Measurements from ENCODE around the gene ZC3H4. TPM values are rescaled to one million over a fixed set of nuclear protein-coding genes. Genes with fewer than 3 reads are reported as not detected.

The ZC3H4 gene
- total RNA-seq, 4 donors from 2014 or later, result 25.5 to 40.4 (median 34.2) TPM

DNA sequence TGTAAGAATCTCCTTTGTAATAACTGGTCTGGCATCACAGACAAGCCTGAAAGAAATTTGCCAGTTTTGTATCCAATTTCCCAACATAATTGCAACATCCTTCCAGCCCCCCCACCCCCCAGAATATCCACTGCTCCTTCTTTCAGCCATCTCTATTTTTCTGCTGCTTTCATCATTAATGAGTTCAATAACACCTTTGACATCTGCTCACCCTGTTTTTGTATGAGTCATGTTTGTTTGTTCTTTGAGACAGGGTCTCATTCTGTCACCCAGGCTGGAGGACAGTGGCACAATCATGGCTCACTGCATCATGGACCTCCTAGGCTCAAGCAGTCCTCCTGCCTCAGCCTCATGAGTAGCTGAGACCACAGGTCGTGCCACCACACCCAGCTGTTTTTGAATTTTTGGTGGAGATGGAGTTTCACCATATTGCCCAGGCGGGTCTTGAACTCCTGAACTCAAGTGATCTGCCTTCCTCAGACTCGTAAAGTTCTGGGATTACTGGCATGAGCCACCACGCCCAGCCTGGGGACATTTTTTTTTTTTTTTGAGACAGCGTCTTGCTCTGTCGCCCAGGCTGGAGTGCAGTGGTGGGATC, 7.0 kb upstream of the ZC3H4 start:
- no peaks in the 10 kb centered on the region for H3K27me3 ChIP-seq
- H3K4me3 ChIP-seq, result no peak overlapping the region
- TF ChIP-seq POLR2A (IDR thresholded peaks at IDR 0.05), result no peak
- TF ChIP-seq, protein P1, sequence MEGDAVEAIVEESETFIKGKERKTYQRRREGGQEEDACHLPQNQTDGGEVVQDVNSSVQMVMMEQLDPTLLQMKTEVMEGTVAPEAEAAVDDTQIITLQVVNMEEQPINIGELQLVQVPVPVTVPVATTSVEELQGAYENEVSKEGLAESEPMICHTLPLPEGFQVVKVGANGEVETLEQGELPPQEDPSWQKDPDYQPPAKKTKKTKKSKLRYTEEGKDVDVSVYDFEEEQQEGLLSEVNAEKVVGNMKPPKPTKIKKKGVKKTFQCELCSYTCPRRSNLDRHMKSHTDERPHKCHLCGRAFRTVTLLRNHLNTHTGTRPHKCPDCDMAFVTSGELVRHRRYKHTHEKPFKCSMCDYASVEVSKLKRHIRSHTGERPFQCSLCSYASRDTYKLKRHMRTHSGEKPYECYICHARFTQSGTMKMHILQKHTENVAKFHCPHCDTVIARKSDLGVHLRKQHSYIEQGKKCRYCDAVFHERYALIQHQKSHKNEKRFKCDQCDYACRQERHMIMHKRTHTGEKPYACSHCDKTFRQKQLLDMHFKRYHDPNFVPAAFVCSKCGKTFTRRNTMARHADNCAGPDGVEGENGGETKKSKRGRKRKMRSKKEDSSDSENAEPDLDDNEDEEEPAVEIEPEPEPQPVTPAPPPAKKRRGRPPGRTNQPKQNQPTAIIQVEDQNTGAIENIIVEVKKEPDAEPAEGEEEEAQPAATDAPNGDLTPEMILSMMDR (IDR thresholded peaks at IDR 0.05), result no peak
- no peak for TF ChIP-seq EP300 (IDR thresholded peaks at IDR 0.05)
- no peaks in the 10 kb centered on the region for H3K36me3 ChIP-seq
- 87 to 89% methylated on average over 5 to 6 of the region's 6 CpGs for WGBS, 2 donors
- DNase-seq (ENCODE audit: low spot score in 2 of 2), result no peak
- H3K27ac ChIP-seq, result no peak overlapping the region
- peaks cover 0 to 7% (median 0%) of the 10 kb centered on the region in 4 donors for H3K4me1 ChIP-seq
- H3K9me3 ChIP-seq, result no peaks in the 10 kb centered on the region

DNA sequence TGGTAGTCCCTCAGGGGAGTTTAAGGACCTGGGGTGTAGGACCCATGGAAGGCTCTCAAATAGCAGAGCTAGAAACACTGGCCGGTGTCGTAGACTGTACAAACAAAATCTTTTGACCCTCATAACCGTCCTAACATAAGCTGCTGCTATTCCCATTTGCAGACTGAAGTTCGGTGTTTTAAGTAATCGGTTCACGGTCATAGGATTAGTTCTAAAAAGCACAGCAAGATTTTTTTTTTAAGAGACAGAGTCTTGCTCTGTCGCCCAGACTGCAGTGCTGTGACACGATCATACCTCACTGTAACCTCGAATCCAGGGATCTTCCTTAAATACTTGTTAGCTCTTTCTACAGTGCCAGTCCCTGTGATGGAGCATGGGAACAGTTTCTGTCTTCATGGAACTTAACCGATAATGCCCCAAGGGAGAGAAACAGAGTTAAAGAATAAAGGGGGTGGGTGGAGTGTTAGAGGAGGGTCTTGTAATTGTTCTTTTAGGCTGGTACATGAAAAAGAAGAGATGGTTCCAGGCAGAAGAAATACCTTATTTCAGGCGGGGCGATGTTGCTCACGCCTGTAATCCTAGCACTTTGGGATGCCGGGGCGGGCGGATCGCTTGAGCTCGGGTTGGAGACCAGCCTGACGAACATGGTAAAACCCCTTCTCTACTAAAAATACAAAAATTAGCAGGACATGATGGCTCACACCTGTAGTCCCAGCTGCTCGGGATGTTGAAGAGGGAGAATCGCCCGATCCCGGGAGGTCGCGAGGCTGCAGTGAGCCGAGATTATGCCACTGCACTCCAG, 475 bp upstream of the ZC3H4 start:
- Histone ChIP-seq H3K4me3 (peak overlapping the region; percentile 74 to 98 (median 78)), H3K4me1 (peaks cover 0 to 23% (median 12%) of the 10 kb centered on the region in 4 donors), H3K27ac (peak overlapping the region; percentile 100), H3K36me3 (no peaks in the 10 kb centered on the region), H3K27me3 (no peaks in the 10 kb centered on the region), H3K9me3 (no peaks in the 10 kb centered on the region)
- TF ChIP-seq EP300 (IDR thresholded peaks at IDR 0.05) (no peak), POLR2A (IDR thresholded peaks at IDR 0.05) (no peak)
- TF ChIP-seq, protein P1 (IDR thresholded peaks at IDR 0.05), result no peak
- DNase-seq (ENCODE audit: low spot score in 2 of 2), result no peak
- 58 to 59% methylated on average over 26 of the region's 26 CpGs for WGBS, 2 donors

DNA sequence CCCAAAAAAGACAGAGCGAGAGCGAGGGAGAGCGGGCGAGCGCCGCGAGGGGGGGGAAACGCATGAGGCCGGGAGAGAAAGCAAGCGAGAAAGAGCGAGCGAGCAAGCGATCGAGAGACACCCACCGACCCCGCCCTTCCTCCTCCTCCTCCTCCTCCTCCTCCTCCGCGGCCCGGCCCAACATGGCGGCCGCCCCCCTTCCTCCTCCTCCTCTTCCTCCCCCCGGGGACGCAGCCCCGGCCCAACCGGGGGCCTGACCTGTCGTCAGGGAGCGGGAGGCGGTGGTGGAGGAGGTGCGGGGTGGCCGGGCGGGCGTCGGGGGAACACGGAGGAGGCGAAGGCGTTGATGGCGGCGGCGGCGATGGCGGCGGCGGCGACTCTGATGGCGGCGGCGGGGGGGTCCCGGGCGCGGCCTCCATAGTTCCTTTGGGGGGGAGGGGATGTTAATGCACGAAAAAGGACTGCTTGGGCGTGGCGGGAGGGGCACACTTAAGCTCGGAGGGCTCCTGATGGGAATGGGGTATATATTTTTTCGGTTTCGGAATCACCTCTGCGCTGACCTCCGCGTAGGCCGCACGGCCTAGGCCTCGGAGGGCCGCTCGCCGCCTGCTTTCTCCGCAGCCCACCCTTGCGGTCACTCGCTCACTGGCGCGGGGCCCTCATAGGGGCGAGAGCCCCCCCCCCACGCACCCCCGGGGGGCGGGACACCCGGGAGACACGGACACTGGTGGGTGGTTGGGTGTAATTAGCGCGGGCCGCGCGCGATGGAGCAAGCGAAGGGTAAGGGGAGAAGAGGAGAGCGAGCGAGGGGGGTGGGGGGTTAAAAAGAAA, 1.2 kb downstream of the ZC3H4 start:
- no peaks in the 10 kb centered on the region for H3K9me3 ChIP-seq
- TF ChIP-seq POLR2A (IDR thresholded peaks at IDR 0.05) (peak in 1 of 2 donors; percentile 68), EP300 (IDR thresholded peaks at IDR 0.05) (peak in 1 of 2 donors; percentile 83)
- TF ChIP-seq, protein P1 (IDR thresholded peaks at IDR 0.05), result peak in 1 of 5 experiments; percentile 27
- H3K27me3 ChIP-seq, result no peaks in the 10 kb centered on the region
- peak overlapping the region; percentile 77 to 98 (median 81) for H3K4me3 ChIP-seq
- H3K4me1 ChIP-seq, result peaks cover 0 to 40% (median 28%) of the 10 kb centered on the region in 4 donors
- DNase-seq (ENCODE audit: low spot score in 2 of 2), result peak; percentile 72 to 77
- no peaks in the 10 kb centered on the region for H3K36me3 ChIP-seq
- peak overlapping the region; percentile 100 for H3K27ac ChIP-seq
- WGBS, 2 donors, result 0 to 1% methylated on average over 41 to 53 of the region's 85 CpGs

DNA sequence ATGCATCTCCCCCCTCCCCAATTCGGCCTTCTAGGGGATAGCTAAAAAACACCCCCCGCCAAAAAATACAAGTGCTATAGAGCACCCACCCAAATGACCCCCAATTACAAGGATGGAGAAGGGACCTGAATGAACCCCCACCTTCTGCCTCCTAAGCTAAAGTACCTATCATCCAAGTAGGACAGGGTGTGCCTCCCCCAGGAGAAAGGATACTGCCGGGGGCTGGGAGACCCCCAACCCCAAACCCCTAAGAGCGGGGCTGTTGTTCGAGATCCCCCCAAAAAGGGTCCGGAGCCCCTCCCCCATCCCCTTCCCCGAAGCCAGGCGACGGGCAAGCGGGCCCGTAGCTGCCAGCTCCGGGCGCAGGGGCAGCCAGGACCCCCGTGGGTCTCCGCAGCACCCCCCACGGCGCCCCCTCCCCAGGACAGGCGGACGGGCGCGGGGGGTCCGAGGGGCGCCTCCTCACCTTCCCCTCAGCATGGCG, 1.9 kb downstream of the ZC3H4 start:
- H3K36me3 ChIP-seq, result no peaks in the 10 kb centered on the region
- 0% methylated on average over 6 to 11 of the region's 24 CpGs for WGBS, 2 donors
- H3K4me1 ChIP-seq, result peaks cover 0 to 46% (median 35%) of the 10 kb centered on the region in 4 donors
- H3K4me3 ChIP-seq, result peak overlapping the region; percentile 77 to 98 (median 81)
- TF ChIP-seq EP300 (IDR thresholded peaks at IDR 0.05), result no peak
- TF ChIP-seq, protein P1 (IDR thresholded peaks at IDR 0.05), result no peak
- no peak for TF ChIP-seq POLR2A (IDR thresholded peaks at IDR 0.05)
- no peaks in the 10 kb centered on the region for H3K9me3 ChIP-seq
- H3K27me3 ChIP-seq, result no peaks in the 10 kb centered on the region
- DNase-seq (ENCODE audit: low spot score in 2 of 2), result no peak
- H3K27ac ChIP-seq, result peak overlapping the region; percentile 100

Measured in tibial nerve (tissue), 4 donors.